ENCODE data around the gene TYK2. TPM values are rescaled to one million over a fixed set of nuclear protein-coding genes. Genes with fewer than 3 reads are reported as not detected.
"Not testable (repeated sequence)": the region's sequence is repeated elsewhere in the genome, so short reads cannot be mapped to it uniquely, and the experiment has no call there.

TYK2 gene
- total RNA-seq, 1 donor from 2014 or later, result 26.5 TPM

- DNase-seq, result no peak
These were observed 26.7 kb upstream of the TYK2 start for GRCh38 chr19:10407096-10407495.

DNA sequence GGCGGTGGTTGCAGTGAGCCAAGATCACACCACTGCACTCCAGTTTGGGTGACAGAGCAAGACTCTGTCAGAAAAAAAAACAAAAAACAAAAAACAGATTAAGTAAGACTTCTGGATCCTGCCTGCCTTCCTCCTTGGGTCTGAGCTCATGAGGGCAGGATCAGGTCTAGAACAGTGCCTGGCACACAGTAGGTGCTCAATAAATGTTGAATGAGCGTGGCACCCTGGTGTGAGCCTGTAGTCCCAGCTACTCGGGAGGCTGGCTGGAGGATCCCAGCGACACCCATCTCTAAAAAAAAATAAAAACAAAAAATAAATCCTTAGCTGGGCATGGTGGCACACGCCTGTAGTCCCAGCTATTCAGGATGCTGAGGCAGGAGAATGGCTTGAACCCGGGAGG is 25.8 kb upstream of the TYK2 start:
- DNase-seq, result no peak

GRCh38 chr19:10404888-10405820 is 24.8 kb upstream of the TYK2 start:
- no peak for DNase-seq

GRCh38 chr19:10403137-10404021 is 23.0 kb upstream of the TYK2 start, which contains the start of gene CDC37:
TSS of gene CDC37 (minus strand) at chr19:10403542. CDS start at chr19:10403479, 63 bp downstream.
- DNase-seq, result peak; percentile 91

DNA sequence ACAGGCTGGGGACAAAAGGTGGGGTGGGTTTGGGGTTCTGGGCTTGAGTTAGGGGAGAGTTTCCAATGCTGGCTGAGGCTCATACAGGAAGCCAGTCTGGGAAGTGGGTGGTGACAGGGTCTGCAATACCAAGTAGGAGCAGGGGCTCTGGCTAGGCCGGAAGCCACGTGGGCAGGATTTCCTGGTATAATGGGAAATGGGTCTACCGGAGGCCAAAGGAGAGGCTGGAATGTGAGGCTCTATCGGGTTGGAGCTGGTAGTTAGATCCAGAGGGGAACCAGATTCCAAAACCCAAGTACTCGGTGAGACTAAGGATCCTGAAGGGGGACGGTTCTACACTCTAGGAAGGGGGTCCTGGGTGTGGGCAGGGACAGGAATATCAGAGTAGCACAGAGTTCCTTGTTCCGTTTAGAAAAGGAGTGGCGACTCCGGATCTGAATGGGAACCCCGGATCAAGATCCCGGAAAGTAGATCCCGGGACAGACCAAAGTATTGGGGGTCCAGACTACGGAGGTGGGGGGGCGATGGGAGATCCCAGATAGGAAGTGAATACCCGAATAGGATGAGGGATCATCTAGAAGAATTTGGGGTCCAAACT is 22.2 kb upstream of the TYK2 start:
- DNase-seq, result no peak

DNA sequence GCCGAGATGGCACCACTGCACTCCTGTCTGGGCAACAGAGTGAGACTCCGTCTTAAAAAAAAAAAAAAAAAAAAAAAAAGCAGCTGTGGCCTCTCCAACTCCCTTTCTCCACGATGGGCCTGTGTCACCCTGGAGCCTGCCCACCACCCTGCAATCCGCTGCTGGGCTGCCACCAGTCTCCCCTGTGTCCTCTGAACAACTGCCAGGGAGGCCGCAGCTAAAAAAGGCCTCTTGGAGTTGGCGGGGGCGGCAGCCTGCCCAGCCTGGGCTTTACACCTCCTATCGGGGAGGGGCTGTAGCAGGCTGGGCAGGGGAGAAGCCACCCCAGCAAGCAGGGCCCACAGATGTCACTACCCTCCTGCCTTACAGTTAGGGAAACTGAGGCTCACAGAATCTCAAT is 19.5 kb upstream of the TYK2 start:
- DNase-seq, result no peak

- not testable (repeated sequence) for DNase-seq
These were observed 19.0 kb upstream of the TYK2 start for GRCh38 chr19:10399340-10399739.

DNA sequence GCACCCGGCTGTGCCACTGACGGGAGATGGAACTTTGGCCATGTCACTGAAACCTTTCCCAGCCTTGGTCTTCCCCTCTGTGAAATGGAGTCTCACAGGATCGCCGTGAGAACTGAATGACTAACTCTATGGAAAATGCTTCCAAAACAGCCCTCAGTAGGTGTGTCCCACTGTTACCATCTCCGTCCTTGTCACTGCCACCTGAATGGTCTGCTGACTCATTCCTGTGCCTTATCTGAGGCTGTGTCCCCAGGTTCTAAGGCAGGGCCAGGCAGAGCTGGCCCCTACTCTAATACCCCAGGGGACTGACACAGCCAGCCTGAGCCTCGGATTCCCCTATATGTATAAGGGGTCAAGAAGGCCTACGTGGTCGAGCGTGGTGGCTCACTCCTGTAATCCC is 18.4 kb upstream of the TYK2 start:
- no peak for DNase-seq

DNA sequence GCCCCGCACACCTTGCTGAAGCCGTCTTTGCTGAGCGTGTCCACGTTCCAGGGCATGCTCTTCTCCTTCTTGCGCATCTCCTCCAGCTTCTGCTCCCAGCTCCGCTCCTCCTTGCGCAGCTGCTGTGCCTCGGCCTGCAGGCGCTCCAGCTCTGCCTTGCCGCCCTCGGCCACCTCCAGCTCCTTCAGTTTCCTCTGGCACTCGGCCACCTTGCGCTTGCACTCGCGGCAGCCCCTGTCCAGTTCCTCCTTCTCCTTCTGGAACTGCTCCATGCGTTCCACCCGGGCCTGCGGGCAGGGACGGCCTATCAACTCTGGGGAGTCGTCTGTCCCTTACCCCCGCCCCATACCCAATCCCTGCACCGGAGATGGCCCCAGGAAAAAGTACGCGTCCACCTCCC is 15.5 kb upstream of the TYK2 start:
- DNase-seq, result no peak

- DNase-seq, result no peak
These were observed 15.1 kb upstream of the TYK2 start for GRCh38 chr19:10395436-10395835.

DNA sequence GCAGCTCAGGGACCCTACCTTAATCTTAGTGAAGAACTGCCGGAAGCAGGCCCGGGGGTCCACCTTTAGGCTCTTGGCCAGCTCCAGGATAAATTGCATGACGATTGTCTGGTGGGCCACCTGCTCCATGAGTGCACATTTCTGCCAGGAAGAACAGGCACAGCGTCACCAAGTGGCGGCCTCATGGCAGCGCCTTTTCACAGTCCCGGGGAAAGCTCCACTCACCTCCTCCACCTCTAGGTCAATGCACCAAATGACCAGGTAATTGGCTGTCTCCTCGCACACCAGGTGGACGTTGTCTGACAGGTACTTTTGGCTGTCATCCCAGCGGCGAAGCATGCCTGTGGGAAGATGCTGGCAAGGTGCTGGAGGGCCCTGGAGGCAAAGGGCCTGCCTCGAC is 14.6 kb upstream of the TYK2 start:
- no peak for DNase-seq

DNA sequence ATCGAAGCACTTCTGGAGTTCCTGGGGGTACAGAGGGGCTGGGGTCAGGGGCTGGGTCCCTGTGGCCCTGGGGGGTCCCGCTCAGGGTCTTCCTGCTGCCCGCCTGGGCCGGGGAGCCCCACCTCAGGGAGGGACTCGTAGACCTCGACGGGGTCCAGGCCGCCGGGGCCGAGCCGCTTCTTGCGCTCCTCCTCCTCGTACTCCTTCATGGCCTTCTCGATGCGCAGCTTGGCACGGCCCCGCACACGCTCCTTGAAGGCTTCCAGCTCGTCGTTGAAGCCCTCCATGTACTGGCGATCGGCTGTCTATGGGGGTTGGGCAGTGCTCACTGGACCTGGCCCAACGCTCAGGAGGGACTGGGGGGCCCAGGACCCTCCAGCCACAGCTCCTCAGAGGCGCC is 12.8 kb upstream of the TYK2 start:
- no peak for DNase-seq

DNA sequence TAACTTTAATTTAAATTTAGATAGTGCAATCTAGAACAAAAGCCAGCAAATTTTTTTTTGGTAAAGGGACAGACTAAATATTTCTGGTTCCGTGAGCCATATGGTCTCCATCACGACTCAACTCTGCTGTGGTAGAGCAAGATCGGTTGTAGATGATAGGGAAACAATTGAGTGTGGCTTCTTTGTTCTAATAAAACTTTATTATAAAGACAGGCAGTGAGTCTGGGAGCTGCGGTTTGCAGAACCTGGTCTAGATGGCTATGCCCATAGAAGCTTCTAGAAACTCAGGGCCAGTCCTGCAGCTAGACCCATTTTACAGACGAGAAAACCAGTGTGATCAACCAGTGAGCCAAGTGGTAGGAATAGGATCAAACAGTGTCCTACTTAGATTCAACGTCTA is 11.7 kb upstream of the TYK2 start:
- no peak for DNase-seq

DNA sequence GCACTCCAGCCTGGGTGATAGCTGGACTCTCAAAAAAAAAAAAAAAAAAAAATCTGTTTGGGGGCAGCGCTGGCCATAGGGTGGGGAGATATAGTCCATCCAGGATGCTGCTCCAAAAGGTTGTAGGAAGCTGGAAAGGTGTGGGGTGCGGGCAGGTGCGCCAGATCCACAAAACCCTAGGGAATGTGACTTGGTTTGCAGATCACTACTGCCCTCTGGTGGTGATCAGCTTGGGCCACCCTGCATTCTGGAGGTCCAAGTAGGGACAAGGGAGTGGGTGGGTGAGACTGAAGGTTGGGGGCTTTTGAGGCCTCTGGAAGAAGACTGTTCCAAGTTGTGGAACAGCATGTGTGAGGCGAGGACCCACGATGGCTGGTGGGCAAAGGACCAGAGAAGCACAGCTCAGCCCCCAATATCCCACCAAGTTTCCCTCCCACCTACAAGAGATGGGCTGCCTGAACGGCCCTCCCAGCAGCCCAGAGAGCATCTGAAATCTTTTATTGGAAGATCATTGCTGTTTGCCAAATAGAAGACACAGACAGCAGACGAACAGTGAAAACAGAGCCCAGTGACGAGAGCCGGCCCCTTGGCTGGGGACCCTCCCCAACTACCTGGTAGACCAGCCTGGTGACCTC is 10.4 kb upstream of the TYK2 start:
- DNase-seq, result no peak

- DNase-seq, result no peak
These were observed 9.5 kb upstream of the TYK2 start for GRCh38 chr19:10389863-10390262.

DNA sequence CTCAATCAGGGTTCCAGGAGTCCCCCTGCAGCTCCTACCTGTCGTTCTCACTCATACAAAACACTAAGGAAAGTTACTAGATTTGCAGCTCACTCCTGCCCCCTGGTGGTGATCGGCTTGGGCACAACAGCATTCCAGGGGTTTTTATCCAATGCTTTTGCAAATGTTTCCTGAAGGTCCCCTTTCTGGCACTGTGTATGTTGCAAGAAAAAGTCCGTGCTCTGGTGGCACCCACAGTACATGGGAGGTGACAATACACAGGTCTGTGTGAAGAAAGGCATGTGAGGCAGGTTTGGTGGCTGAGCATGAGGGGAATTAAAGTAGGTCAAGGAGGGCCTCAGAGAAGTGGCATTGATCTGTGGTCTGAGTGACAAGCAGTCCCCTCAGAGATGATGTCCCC is 8.6 kb upstream of the TYK2 start:
- DNase-seq, result peak; percentile 39

DNA sequence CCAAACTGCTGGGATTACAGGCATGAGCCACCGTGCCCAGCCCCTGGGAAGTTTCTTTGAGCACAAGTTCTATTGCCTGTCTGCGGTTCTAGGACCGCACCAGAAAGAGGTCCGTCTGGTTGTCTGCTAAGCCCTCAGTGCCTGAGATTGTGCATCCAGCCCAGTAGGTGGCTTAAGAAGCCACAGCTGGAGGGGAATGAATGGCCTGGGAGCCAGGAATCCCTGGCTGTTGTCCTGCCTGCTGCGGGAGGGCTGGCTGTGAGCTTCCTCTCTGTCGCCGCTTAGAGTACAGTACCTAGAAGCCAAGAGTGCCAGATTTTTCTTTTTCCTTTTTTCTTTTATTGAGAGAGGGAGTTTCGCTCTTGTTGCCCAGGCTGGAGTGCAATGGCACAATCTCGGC is 4.2 kb upstream of the TYK2 start:
- DNase-seq, result no peak

DNA sequence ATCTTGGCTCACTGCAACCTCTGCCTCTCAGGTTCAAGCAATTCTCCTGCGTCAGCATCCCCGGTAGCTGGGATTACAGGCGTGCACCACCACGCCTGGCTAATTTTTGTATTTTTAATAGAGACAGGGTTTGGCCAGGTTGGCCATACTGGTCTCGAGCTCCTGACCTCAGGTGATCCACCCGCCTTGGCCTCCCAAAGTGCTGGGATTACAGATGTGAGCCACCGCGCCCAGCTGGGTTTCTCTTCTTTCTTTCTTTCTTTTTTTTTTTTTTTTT is 2.8 kb upstream of the TYK2 start:
- not testable (repeated sequence) for DNase-seq

DNA sequence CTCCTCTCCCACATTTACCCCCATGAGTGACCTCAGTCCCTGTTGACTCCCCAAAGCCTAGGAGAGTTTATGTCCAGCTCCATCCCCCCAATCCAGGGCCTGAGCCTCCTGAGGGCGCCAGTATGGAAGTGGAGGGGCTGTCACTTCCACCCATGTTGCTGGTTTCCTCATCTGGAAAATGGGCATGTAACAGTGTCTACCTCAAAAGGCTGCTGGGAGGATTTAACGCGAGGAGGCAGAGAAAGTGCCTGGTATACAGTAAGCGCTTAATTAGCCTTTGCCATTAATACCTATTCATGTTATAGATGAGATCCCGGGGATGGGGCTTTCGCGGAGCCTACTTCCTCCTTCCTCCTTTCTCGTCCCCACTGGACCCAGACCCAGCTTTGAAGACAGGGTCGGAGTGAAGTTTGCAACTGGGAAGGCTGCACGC is 476 bp downstream of the TYK2 start:
- no peak for DNase-seq

DNA sequence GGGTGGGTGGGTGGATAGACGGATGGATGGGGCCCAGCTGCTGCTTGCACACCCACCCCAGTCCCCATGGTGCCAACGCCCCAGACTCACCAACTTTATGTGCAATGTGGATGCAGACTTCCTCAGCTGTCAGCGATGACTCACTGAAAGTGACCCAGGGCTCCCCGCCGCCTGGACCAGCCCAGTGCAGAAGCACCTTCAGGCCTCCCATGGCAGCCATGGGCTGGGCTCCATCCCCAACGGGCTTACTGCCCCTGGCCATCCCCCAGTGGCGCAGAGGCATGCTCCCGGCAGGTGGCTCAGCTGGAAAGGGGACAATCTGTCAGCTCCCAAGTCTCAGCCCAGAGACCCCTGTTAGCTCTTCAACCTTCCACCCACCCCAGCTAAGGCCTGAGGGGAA is 2.2 kb downstream of the TYK2 start:
- no peak for DNase-seq

DNA sequence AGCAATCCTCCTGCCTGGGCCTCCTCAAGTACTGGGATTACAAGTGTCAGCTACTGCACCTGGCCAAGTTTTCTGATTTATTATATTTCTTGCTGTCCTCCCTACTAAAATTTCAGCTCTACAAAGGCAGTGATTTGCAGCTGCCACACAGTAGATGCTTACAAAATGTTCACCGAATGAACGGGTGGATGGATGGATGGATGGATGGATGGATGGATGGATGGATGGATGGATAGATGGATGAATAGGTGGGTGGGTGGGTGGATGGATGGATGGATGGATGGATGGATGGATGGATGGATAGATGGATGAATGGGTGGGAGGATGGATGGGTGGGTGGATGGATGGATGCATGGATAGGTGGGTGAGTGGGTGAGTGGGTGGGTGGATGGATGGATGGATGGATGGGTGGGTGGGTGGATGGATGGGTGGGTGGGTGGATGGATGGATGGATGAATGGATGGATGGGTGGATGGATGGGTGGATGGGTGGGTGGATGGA is 3.2 kb downstream of the TYK2 start:
- DNase-seq, result not testable (repeated sequence)

GRCh38 chr19:10374931-10375330 is 5.4 kb downstream of the TYK2 start:
- DNase-seq, result no peak

Measured in occipital lobe (tissue), 2 donors.